Omental fat pad (tissue), 4 donors: ENCODE data around the gene STT3B. TPM values are rescaled to one million over a fixed set of nuclear protein-coding genes. Genes with fewer than 3 reads are reported as not detected.

Experiments used
- ATAC-seq: fragments of 150-250 bp; one replicate; pipeline ENCODE4 v1.9.1; 2016; ENCODE audit warnings: mild to moderate bottlenecking, moderate library complexity; ENCODE audit not compliant: low FRiP score
- DNase-seq: peaks from one replicate; pipeline ENCODE4 v3.0.0-alpha.2; 2019; ENCODE audit warnings: low spot score
- total RNA-seq, 4 donors: library from RNA; depleted of rRNA; stranded (reverse); fragments of >200 nt; gene quantifications; one replicate each; pipeline ENCODE4 v1.1.0, GENCODE V29; 2016
- TF ChIP-seq, protein P1 (sequence below), 3 donors: fragments of 450-650 bp; IDR thresholded peaks; one replicate each; pipeline ENCODE4 v1.5.1; 2016 to 2017; ENCODE audit warnings: antibody characterized with exemption in 3 of 3, mild to moderate bottlenecking in 3 of 3, moderate library complexity in 2 of 3

Gene STT3B
- total RNA-seq, 4 donors from 2014 or later = 74.4 to 126 (median 97.5) TPM

DNA sequence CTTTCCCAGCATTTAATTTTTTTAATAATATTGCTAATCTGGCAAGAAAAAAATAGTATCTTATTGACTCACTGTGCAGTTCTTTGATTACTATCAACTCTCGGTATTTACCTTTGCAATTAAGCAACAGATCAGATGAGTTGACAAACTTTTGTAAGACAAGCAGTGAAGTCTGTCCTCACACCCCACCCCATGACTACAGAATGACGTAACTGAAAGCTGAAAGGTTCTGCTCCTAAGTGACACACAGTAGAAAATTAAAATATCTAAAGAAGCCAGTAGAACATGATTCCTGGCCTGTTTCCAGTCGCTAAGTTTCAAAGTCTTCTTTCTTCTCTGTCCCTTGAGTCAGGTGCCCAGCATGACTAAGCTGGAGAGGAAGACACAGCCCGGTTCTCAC is 135.5 kb downstream of the STT3B start:
- ATAC-seq (no peak), DNase-seq (no peak)
- TF ChIP-seq, protein P1, sequence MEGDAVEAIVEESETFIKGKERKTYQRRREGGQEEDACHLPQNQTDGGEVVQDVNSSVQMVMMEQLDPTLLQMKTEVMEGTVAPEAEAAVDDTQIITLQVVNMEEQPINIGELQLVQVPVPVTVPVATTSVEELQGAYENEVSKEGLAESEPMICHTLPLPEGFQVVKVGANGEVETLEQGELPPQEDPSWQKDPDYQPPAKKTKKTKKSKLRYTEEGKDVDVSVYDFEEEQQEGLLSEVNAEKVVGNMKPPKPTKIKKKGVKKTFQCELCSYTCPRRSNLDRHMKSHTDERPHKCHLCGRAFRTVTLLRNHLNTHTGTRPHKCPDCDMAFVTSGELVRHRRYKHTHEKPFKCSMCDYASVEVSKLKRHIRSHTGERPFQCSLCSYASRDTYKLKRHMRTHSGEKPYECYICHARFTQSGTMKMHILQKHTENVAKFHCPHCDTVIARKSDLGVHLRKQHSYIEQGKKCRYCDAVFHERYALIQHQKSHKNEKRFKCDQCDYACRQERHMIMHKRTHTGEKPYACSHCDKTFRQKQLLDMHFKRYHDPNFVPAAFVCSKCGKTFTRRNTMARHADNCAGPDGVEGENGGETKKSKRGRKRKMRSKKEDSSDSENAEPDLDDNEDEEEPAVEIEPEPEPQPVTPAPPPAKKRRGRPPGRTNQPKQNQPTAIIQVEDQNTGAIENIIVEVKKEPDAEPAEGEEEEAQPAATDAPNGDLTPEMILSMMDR (IDR thresholded peaks at IDR 0.05) = no peak

DNA sequence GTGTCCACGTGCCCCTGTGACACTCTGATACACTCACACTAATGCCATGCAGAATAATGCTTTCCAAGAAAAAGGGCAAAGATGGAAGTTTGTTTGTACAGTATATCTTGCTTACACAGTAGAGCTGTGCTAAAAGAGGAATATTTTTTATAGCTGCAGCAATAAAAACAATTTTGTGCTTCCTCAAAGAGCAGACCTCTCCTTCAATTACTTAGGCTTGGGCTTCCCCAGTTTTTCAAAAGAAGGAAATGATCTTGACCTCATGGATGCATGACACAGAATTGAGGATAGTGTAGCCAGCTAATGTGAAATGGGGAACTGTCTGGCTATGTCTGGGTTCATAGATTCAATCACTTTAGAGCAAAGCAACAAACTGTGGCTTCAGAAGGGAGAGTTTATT is 137.4 kb downstream of the STT3B start:
- DNase-seq = no peak
- ATAC-seq = no peak
- TF ChIP-seq, protein P1 (IDR thresholded peaks at IDR 0.05) = no peak

DNA sequence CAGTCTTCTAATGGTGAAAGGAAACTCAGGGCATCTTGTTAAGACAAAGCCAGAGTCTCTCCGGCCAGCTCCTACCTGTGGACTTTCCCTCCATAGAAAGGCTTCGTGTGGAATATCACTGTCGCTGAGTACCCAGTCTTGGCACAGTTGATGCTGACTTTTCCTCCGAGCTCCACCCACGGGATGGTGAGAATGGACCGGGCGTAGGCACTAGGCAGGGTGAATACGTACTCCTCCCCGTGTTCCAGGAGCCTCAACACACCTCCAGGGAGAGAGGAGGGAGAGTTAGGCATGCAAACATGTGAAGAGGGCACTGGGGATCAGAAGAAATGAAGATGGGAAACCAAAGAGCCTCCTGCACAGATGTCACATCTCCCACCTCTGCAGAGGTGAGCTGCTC is 138.0 kb downstream of the STT3B start:
- ATAC-seq = no peak
- TF ChIP-seq, protein P1 (IDR thresholded peaks at IDR 0.05) = no peak
- no peak for DNase-seq

DNA sequence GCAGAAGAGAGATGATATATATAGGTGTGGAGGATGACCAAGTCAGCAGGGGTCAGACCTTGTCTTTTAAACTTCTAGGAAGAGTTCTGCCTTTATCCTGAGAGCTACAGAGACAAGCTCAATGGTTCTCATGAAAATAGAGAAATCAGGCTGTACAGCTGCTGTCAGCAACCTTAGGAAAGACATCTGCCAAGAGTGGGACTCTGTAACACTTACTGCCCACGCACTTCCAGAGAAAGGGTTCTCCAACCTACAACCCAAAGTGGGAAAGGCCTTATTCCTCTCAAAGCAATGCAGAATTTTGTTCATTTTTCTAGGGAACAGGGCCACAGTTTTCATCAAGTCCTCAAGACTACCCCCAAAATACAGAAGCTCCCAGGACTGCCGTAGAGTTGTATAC is 138.7 kb downstream of the STT3B start:
- ATAC-seq = no peak
- TF ChIP-seq, protein P1 (IDR thresholded peaks at IDR 0.05) = no peak
- DNase-seq = no peak

DNA sequence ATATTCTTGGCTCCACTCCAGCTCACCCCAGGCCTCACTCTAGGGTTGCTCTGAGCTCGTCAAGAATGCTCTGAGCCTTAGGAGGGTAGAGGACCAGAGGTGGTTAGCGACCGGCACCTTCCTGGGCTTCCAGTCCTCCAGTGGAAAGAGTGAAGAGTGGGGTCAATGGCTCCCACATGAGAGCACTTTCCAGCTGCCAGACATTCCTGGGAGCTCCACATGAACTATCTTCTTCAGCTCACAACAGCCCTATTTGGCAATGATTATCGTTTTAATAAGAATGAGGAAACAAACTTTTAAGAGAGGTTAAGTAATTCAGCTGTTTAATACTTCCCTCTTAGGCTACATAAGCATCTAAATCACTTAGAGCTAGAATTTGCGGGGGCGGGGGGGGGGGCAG is 139.3 kb downstream of the STT3B start:
- DNase-seq (no peak), ATAC-seq (no peak)
- TF ChIP-seq, protein P1 (IDR thresholded peaks at IDR 0.05) = no peak

DNA sequence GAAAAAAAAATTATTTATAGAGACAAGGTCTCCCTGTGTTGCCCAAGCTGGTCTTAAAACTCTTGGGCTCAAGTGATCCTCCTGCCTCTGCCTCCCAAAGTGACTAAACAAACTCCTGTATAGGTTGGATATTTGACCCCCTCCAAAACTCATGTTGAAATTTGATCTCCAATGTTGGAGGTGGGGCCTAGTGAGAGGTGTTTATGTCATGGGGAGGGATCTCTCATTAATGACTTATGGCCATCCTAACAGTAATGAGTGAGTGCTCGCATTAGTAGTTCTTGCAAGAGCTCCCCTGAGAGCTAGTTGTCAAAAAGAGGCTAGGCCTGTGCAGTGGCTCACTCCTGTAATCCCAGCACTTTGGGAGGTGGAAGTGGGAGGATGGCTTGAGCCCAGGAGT is 141.2 kb downstream of the STT3B start:
- DNase-seq = no peak
- TF ChIP-seq, protein P1 (IDR thresholded peaks at IDR 0.05) = no peak
- ATAC-seq = no peak

DNA sequence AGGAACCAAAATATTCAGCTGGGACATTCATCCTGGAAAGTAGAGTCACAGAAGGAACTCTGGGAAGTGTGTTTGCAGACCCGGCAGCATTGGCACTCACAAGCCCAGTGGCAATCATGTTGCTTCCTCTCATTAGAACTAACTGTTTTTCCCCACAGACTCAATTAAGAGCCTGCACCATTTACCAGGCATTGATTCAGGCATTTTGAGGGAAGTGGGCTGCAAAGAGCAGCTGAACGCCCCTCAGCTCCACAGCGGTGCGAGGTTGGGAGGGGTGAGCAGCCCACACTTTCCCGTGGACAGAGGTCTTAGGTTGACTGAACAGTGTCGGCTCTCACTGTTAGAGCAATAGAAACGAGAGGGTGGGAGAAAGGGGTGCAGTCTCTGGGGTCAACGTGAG is 143.8 kb downstream of the STT3B start:
- ATAC-seq = no peak
- TF ChIP-seq, protein P1 (IDR thresholded peaks at IDR 0.05) = no peak
- DNase-seq = no peak
